Measurements from ENCODE around the gene PDE4D. TPM values are rescaled to one million over a fixed set of nuclear protein-coding genes. Genes with fewer than 3 reads are reported as not detected.

PDE4D gene
- total RNA-seq, 1 donor, result 12.7 TPM

- peak; percentile 22 for TF ChIP-seq CTCF (IDR thresholded peaks at IDR 0.05; ENCODE audit: insufficient read depth, low read length)
- DNase-seq (ENCODE audit: low read depth), result peak; percentile 41
- H3K4me3 ChIP-seq (ENCODE audit: low read depth, low read length), result no peak overlapping the region
Measured at GRCh38 chr5:59587489-59588337, 305.8 kb downstream of the PDE4D start.

GRCh38 chr5:59586841-59587240 is 306.7 kb downstream of the PDE4D start:
- no peak for DNase-seq (ENCODE audit: low read depth)
- TF ChIP-seq CTCF (IDR thresholded peaks at IDR 0.05; ENCODE audit: insufficient read depth, low read length), result no peak
- no peak overlapping the region for H3K4me3 ChIP-seq (ENCODE audit: low read depth, low read length)

- no peak for DNase-seq (ENCODE audit: low read depth)
- TF ChIP-seq CTCF (IDR thresholded peaks at IDR 0.05; ENCODE audit: insufficient read depth, low read length), result no peak
- no peak overlapping the region for H3K4me3 ChIP-seq (ENCODE audit: low read depth, low read length)
Measured at GRCh38 chr5:59584858-59585846, 308.4 kb downstream of the PDE4D start.

- no peak for DNase-seq (ENCODE audit: low read depth)
- TF ChIP-seq CTCF (IDR thresholded peaks at IDR 0.05; ENCODE audit: insufficient read depth, low read length), result no peak
- no peak overlapping the region for H3K4me3 ChIP-seq (ENCODE audit: low read depth, low read length)
Measured at GRCh38 chr5:59583810-59584562, 309.5 kb downstream of the PDE4D start.

DNA sequence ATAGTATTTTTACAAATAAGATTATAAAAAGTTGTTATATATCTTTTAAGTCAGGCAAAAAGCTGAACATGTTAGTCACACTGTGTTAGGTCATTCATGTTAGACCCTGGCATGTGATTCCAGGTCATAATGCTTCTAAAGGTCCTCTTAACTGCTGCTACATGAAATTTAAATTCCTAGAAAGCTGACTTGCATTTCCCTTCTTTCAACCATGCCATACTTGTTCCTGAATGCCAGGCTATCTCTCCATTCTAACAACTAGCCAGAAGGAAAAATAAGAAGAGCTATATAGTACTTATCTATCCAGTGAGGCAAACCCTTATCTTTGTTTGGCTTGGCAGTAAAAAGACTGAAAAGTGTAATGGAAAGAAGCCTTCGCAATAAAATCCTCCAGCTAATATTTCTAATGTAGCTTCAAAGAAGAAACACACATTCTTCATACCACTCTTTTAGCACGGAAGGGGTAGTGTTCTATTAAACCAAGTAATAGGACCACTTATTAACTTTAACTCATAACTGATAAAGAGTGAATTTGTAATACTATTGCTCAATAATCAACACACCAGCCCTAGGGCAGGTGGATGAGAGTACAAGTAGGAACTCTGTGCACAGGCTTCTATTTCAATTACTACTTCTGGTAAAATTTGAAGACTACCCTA is 310.2 kb downstream of the PDE4D start:
- H3K4me3 ChIP-seq (ENCODE audit: low read depth, low read length), result no peak overlapping the region
- TF ChIP-seq CTCF (IDR thresholded peaks at IDR 0.05; ENCODE audit: insufficient read depth, low read length), result no peak
- peak; percentile 19 for DNase-seq (ENCODE audit: low read depth)

DNA sequence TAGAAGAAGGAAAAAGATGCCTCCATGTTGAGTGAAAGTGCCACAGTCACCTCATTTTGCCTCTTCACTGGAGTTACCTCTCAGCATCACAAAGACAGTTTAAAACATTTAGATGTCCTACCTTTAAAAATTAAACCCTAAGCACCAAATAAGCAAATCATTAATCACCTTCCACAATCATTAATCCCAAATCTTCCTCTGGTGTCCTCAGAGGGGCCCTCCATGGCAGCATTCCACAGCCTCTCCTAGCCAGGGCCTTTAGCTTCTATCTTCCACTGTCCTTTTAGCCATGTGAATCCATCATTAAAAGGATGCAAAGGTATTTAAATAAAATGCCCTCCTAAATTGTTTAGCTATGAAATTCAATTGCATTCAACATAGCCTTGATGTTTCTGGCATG is 310.8 kb downstream of the PDE4D start:
- no peak overlapping the region for H3K4me3 ChIP-seq (ENCODE audit: low read depth, low read length)
- DNase-seq (ENCODE audit: low read depth), result no peak
- TF ChIP-seq CTCF (IDR thresholded peaks at IDR 0.05; ENCODE audit: insufficient read depth, low read length), result no peak

All from fibroblast of the aortic adventitia (primary cell).